Measurements from ENCODE around the gene TRPV2.

GRCh38 chr17:16378636-16379282 is 36.6 kb upstream of the TRPV2 start:
- TF ChIP-seq CTCF (IDR thresholded peaks at IDR 0.05; ENCODE audit: low read depth, low read length, poor library complexity, severe bottlenecking) = no peak
- TF ChIP-seq EZH2phosphoT487 (IDR thresholded peaks at IDR 0.05; ENCODE audit: borderline replicate concordance, low read length) = no peak
